Activated CD4-positive, CD25-positive, alpha-beta regulatory T cell treated with anti-CD3 and anti-CD28 coated beads, Interleukin-2, amount 50 U/mL, for 24 hours (primary cell): Measurements from ENCODE around the gene SCO1.
"Not testable (repeated sequence)": the region's sequence is repeated elsewhere in the genome, so short reads cannot be mapped to it uniquely, and the experiment has no call there.

Source experiments
- ATAC-seq, 2 donors: fragments of 150-1000 bp; cut with Tn5 transposase; one replicate each; pipeline ENCODE4 v1.10.0; 2021; ENCODE audit warnings: mild to moderate bottlenecking in 1 of 2, moderate library complexity in 1 of 2

The SCO1 gene

DNA sequence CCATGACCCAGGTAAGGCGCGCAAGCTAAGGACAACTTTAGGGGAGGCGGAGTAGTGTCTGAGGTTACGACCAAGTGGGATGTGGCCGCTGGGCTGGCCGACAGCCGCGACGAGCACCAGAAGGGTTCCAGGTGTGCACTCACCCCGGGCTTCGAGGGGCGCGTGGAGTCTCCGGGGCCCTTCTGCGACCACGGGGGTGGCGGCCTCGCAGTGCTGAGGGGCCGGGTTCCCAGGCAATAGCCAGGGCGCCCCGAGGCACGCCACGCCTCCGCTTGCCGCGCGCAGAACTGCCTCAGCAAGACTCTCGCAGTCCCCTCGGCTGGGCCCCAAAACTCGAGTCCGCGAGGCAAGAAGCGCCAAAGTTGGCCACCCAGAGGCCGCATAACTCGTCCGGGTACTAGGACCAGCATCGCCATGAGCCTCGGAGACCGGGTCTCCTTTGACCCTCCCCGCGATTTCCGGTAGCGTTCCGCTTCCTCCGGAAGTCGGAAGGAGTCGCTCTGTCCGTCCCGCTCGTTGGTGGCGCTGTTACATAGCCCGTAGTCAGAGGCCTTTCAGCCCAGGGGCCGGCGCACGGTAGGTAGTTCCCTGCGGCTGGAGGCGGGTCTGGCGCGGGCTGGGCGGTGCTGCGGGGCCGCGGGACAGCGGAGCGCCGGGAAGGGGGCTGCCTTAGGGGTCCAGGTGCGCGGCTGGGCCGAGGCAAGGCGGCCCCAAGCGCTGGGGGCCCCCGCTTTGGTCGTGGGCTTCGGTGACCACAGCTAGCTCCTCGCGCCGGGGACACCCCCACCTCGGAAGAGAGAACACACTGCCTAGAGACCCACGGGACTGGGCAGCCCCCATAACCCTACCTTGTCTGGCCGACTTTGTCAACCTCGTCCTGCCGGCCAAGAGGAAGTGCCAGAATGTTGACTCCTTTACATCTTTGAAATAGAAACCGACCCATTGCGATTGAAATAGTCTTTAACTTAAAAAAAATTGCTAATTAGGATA is at the start of gene SCO1, which contains the start of gene ADPRM:
SCO1 (minus strand) TSS at position 442 of the 990 bp plus-strand sequence; CDS start at position 416, 26 bp downstream.
ADPRM (plus strand) TSS at position 503 of the 990 bp plus-strand sequence. CDS start 7,333 bp downstream, outside the sequence.
- peak; percentile 98 for ATAC-seq

DNA sequence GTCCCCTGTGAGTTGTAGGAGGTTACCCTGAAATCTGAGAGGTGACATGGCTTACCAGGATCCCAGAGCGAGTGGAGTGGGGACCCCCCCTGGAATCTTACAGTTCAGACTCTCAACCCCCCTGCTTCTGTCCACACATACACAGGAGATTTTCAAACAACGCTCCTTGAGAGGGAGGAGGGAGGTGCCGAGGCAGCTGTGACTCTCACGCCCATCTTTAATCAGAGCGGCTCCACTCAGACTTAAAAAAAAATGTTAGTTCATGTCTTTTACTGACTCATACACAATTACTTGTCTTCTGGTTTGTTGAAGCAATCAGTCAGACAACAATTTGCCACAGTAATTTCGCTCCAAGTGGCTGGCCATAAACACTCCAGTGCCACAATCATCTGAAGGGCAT is 47.9 kb upstream of the SCO1 start:
- no peak for ATAC-seq

DNA sequence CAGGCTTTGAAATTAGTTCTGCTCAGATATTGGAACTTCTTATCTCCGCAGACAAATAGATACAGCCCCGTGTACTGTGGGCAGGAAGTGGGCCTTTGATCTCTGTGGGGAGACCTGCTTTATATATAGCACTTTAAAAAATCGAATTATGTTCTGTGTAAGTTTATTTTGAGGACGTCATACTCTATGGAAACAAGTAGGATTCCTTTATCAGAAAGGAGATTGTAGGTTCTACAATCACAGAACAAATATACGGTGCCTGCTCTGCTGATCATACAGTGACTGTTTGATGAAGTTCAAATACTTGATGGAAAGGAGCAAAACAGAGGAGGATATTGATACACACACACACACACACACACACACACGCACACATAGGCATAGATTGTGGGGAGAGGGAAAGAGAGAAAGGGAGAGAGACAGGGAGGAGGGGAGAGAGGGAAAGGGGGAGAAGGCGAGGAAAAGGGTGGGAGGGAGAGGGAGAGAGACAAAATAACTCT is 47.2 kb upstream of the SCO1 start:
- no peak for ATAC-seq

DNA sequence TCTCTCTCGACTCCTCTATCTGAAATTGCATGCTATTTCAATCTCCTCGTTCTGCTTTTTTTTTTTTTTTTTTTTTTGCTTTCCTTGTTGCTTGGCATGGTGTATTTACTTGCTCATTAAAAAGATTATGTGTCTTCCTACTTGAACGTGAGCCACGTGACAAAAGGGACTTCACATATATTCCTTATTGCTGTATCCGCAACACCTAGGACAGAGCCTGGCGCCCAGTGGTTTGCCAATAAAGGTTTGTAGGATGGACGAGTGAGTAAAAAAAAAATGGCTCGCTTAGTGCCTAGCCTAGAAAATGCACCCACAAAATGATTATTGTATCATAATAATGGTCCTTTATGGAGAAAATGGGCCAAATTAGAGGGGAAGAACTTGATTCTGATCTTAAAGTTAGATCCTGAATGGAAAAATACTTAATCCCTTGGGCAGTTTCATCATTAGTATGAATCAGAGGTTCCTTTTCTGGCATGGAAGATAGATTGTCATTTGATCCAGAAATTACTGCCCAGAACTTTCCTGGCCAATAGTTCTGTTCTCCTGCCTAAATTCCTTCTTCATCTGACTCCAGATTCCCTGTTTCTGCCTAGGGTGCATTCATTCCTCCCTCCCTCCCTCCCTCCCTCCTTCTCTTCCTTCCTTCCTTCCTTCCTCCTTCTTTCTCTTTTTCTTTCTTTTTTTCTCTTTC is 46.1 kb upstream of the SCO1 start:
- no peak for ATAC-seq

DNA sequence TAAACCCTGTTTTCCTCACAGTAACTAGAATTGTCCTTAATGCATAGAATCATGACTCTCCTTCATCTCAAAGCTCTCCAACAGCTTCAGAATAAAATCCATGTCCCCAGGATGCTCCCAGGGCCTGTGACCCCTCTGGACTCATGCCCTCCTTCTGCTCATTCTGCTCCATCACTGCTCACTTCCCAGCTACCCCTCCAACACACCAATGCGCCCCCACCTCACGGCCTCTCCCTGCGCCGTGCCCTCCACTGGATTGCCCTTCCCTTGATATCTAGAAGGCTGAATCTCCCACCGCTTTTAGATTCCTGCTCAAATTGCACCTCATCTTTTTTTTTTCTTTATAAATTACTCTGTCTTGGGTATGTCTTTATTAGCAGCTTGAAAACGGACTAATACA is 45.1 kb upstream of the SCO1 start:
- ATAC-seq = no peak

DNA sequence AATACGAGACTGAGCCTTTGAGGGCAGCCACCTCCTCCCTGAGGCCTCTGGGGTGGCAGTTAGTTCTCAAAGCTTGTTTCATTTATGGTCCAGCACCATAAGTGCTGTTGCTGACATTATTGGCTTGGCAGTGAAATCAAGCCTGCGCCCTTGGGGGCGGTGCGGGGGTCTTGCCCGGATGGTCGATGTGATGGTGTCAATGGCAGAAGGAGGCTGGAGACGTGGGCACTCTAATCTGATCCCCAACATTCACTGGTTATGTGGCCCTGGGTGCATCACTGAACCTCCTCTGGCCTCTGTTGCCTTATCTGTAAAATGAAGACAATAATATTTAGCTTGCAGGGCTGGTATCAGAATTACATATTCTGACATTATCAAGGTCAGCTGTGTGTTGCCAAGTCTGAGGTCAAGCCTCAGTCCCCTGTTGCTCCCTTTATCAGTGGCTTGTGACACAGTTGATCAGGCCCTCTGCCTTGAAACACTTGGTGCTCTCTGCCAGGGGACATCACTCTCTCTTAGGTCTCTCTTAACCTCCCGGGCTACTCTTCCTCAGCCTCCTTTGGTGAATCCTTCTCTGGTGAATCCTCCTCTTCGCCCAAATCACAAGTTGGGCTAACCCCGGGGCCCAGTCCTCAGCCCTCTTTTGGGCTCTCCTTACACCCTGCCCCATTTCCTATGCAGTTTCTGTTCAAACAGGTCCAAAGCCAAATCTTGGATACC is 44.2 kb upstream of the SCO1 start:
- no peak for ATAC-seq

DNA sequence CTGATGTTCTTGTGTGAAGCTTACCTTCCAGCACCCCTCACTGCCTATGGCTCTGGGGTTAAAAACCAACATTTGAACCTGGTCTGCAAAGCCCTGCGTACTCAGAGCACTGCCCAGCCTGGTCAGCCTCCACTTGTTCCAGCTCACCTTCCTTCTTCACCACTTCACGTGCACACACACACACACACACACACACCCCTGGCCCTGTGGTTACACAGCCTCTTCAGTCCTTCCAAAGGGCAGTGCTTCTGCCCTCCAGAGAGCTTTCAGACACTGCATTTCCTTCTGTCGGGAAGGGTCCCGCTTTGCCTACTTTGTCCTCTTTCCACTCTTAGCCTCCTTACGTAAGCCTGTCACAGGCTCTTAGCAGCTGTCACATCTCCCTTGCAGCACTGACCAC is 42.1 kb upstream of the SCO1 start:
- no peak for ATAC-seq

DNA sequence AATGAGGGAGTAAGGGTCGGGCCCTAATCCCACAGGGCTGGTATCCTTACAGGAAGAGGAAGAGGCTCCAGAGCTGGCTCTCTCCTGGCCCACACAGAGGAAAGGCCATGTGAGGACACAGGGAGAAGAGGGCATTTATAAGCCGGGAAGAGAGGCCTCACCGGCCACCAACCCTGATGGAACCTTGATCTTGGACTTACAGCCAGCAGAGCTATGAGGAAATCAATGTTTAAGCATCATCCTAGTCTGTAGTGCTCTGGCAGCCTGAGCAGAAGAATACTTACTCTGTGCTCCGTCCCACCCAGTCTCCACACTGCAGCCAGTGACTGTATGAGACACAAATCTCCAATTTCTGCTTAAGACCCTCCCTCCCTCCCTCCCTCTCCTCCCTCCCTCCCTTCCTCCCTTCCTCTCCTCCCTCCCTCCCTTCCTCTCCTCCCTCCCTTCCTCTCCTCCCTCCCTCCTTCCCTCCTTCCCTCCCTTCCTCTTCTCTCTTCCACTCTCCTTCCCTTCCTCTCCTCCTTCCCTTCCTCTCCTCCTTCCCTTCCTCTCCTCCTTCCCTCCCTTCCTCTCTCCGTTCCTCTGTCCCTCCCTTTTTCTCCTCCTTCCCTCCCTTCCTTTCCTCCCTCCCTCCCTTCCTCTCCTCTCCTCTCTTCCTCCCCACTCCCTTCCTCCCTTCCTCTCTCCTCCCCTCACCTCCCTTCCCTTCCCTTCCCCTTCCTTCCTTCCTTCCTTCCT is 41.4 kb upstream of the SCO1 start:
- no peak for ATAC-seq

DNA sequence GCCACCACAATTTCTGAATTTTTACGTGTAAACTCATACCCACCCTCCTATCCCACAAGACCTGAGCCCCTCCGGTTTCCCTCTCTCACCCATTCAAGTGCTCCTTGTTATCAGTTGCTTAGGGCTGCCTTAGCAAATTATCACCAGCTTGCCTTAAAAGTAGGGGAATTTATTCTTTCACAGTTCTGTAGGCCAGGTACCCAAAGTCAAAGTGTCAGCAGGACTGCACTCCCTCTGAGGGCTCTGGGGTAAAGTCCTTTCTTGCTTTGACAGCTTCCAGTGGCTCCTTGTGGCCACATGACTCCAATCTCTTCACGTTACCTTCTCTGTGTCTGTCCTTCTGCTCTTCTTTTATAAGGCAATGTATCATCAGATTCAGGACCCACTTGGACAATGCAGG is 40.4 kb upstream of the SCO1 start:
- no peak for ATAC-seq

DNA sequence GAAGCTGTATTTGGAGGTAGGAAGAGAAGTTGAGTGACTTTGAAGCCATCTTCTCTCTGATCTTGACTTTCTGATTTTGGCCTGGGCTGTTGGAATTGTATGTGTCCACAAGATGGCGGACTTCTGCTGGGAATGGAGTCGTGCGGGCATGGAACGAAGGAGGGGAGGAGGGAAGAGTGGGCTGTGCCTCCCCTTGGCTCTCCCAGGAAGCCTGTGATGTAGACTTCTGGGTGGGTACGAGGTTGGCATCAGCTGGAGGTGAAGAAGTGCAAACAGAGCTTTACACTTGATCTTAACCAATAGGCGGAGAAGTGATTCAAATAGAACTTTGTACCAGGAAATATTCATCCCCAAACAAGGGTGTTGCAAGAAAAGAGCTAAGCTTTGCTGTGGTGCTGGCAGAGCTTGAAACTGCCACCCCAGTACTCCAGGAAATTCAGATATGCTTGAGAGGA is 39.9 kb upstream of the SCO1 start:
- no peak for ATAC-seq

DNA sequence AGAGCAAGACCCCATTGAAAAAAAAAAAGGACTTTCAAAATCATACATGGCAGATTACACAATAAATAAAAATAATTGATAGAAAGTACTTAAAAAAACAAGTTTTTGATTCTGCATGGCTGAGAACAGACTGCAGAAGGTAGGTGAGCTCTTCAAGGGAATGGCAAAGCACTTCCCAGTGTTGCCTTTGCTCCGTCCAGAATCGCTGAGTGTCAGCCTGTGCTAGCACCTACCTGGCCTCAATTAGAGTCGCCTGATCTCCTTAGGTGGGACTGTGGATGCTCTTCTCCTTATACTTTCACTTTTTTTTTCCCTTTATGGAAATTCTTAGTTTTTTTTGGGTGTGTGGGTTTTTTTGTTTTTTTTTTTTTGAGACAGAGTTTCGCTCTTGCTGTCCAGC is 38.5 kb upstream of the SCO1 start:
- no peak for ATAC-seq

DNA sequence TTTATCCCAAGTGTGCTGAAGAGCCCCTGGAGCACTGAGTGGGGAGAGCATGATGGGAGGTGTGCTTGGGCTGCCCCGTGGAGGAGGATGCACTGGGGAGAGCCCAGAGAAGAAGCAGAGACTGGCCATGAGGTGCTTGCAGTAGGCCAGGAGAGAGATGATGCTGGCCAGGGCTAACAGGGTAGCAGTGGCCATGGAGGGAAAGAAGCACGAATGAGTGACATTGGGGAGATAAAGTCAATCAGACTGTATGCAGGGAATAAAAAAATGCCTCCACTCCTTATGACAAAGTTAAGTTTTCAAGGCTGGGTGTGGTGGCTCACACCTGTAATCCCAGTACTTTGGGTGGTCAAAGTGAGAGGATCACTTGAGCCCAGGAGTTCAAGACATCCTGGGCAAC is 37.9 kb upstream of the SCO1 start:
- no peak for ATAC-seq

DNA sequence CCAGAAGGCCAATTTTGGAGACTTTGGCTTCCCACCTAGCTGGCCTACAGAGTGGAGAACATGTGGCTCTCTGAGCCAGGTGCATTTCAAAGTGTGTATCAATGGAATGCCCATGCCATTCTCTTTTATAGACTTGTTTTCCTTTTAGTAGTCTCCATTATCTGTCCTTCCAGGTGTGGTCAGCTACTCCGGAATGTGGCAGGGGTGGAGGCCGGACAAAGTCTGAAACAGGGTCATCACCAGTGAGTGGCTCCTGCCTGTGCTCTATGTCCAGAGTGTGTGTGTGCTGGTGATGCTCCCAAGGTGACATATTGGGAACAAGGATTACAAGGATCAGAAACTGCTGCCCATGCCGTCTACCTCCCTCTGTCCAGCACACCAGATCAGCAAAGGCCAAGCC is 36.3 kb upstream of the SCO1 start:
- no peak for ATAC-seq

DNA sequence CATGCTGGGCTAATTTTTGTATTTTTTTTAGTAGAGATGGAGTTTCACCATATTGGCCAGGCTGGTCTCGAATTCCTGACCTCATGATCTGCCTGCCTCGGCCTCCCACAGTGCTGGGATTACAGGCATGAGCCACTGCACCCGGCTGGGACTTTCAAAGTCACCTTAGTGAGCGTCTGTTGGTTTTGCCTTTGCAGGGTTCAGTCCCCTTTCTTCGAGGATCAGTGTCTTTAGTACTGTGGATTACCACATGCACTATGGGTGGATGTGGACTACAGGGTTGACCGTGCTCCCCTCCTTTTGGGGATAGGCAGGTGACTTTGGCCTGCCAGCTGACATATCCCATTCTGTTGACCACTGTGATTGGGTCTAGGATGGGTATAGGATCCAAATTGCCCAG is 34.8 kb upstream of the SCO1 start:
- ATAC-seq = not testable (repeated sequence)

DNA sequence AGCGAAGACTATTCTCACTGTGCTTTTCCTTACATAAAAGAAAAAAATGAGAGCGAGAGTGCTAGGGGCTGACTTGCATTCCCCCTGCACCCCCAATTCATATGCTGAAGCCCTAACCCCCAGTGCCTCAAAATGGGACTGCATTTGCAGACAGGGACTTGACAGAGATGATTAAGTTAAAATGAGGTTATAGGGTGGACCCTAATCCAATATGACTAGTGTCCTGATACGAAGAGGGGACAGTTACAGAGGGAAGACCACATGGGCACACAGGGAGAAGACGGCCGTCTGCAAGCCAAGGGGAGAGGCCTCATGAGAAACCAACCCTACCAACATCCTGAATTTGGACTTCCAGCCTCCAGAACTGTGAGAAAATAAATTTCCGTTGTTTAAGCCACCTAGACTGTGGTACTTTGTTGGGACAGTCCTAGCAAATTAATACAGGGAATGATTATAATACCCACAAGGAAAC is 34.1 kb upstream of the SCO1 start:
- ATAC-seq = no peak

DNA sequence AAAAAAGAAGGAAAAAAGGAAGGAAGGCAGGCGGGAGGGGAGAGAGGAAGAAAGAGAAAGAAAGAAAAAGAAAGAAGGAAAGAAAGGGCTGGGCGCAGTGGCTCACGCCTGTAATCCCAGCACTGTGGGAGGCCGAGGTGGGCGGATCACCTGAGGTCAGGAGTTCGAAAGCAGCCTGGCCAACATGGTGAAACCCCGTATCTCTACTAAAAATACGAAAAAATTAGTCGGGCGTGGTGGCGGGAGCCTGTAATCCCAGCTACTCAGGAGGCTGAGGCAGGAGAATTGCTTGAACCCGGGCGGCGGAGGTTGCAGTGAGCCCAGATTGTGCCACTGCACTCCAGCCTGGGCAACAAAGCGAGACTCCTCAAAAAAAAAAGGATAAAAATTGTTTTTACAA is 32.9 kb upstream of the SCO1 start:
- not testable (repeated sequence) for ATAC-seq

DNA sequence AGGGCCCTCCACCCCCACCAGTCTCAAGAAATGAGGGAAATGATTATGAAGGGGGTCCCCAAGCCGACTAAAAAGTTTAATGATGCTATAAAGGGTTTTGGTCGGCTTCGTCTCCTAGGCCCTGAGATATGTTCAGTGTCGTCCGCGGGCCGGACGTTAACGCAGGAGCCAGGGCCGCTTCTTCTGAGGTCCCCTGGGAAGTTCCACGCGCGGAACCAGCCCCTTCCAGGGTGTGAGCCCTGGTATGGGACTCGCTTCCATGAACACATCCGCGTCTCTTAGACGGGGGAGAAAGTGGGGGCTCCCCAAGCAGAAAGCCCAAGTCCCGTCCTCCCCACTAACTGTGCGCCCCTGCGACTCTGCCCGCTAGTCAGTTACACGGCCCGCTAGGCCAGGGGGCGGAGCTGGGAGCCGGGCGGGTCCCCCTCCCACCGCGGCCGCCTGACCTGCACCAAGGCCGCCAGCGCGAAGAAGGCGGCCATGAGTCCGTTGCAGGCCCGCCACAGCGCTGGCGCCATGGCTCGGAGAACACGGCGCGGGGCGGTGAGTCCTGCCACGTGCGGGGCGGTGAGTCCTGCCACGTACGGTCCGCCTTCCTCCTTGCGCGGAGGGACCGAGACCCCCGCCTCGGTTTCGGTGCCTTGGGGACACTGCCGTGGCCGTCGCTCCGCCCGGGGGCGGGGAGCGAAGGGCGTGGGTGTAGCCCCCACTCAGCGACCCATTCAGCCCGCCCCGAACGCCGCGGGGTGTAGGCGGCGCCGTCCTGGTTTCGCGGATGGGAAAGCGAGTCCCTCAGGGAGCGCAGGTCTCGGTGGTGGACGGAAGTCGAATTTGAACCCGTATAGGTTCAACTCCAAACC is 32.2 kb upstream of the SCO1 start, which contains the start of gene TMEM220:
TMEM220 (minus strand) TSS at position 690 of the 860 bp plus-strand sequence; CDS start at position 518, 172 bp downstream.
- ATAC-seq = peak; percentile 46 to 54

DNA sequence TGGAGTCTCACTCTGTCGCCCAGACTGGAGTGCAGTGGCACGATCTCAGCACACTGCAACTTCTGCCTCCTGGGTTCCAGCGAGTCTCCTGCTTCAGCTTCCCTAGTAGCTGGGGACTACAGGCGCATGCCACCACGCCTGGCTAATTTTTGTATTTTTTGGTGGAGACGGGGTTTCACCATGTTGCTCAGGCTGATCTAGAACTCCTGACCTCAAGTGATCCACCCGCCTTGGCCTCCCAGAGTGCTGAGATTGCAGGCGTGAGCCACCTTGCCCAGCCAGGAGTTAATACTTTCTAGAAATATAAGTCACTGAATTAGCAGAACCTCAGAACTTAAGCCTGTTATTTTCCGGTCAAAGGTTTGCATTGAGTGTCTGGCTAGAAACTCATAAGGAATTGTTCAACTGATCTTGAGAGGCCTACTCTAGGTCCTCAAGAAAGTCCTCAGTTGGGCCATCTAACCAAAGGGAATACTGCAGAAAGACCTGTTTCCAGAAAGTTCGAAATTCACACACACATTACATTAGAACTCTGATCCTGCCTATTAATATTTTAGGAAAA is 31.1 kb upstream of the SCO1 start:
- no peak for ATAC-seq

DNA sequence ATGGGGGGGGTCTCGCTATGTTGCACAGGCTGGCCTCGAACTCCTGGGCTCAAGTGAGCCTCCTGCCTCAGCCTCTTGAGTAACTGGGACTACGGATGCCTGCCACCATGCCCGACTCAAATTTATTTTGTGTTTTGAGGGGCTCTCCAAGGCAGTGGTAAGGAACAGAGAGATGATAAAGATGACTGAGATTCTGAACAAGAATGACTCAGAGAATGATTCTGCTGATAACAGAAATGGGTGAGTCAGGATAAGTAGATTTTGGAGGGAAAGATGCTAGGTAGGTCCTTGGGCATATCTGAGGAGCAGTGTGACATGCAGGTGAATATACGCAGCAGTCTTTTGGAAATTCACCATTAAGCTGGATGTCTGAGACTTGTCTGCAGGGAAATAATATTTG is 29.9 kb upstream of the SCO1 start:
- ATAC-seq = peak; percentile 69 to 74

DNA sequence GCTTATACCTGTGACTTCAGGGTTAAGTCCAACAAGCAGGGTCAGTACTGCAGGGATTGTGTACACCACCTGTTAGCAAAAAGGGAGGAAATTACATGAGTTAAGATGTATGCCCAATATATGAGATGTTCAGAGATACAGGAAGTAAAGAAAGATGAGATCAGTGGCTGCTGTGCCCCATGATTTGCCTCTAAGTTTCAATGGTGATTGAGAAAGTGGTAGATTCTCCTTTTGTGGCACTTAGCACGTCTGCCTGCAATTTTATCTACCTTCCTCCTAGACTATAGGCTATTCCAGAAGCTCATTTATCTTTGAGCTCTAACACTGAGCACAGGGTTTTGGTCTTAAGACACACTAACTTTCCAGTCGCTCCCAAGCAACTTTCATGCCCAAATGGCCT is 28.9 kb upstream of the SCO1 start:
- ATAC-seq = no peak
